ENCODE data around the gene PAGE5. TPM values are rescaled to one million over a fixed set of nuclear protein-coding genes. Genes with fewer than 3 reads are reported as not detected.

PAGE5 gene
- polyA plus RNA-seq, 3 donors, result not detected

DNA sequence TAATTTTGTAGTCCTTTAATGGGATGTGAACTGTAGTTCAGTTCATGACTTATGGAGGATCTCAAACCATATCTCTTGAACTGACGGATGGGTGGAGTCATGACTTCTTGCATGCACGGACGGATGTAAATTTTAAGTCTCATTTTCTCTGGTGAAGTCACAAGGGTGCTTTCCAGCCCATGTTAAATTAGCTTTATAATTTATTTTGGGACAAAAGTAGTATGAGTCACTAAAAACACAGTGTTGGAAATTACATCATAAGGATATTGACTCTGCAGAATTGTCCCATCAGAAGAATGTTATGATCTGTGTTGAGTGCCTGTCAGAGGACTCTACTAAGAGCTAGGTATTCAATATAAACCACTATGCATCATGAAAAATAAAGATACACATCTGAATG, 6.8 kb upstream of the PAGE5 start:
- Histone ChIP-seq H3K4me2 (replicated peaks; ENCODE audit: extremely low read depth, low read length, poor library complexity, severe bottlenecking) (no peak overlapping the region), H3K79me2 (ENCODE audit: insufficient read depth, low read length) (no peaks in the 10 kb centered on the region), H3K4me3 (replicated peaks in 1 of 3; ENCODE audit: low read depth in 2 of 3, low read length in 3 of 3) (no peak overlapping the region), H2AFZ (ENCODE audit: insufficient read depth, low read depth, low read length, poor library complexity, severe bottlenecking) (no peak overlapping the region), H3K9me3 (replicated peaks in 1 of 2; ENCODE audit: control insufficient read depth in 1 of 2, insufficient read depth in 1 of 2, low read length in 2 of 2) (no peaks in the 10 kb centered on the region), H3K27ac (ENCODE audit: low read depth in 1 of 2, low read length in 2 of 2) (no peak overlapping the region), H3K4me1 (ENCODE audit: control insufficient read depth in 1 of 2, insufficient read depth in 2 of 2, low read length in 2 of 2) (no peaks in the 10 kb centered on the region), H3K36me3 (replicated peaks in 1 of 2; ENCODE audit: control insufficient read depth in 1 of 2, insufficient read depth in 2 of 2, low read length in 2 of 2) (no peaks in the 10 kb centered on the region), H3K27me3 (ENCODE audit: control insufficient read depth in 2 of 2, insufficient read depth in 2 of 2, low read length in 2 of 2) (no peaks in the 10 kb centered on the region), H3K9ac (ENCODE audit: insufficient read depth, low read length, poor library complexity, severe bottlenecking) (no peak overlapping the region), H4K20me1 (ENCODE audit: insufficient read depth, low read length) (no peaks in the 10 kb centered on the region)
- H3K4me3 Mint-ChIP-seq, result no peak overlapping the region
- DNase-seq, result no peak
- H3K9me3 Mint-ChIP-seq, result peaks cover 0 to 3% (median 0%) of the 10 kb centered on the region in 7 donors
- TF ChIP-seq, protein P1, sequence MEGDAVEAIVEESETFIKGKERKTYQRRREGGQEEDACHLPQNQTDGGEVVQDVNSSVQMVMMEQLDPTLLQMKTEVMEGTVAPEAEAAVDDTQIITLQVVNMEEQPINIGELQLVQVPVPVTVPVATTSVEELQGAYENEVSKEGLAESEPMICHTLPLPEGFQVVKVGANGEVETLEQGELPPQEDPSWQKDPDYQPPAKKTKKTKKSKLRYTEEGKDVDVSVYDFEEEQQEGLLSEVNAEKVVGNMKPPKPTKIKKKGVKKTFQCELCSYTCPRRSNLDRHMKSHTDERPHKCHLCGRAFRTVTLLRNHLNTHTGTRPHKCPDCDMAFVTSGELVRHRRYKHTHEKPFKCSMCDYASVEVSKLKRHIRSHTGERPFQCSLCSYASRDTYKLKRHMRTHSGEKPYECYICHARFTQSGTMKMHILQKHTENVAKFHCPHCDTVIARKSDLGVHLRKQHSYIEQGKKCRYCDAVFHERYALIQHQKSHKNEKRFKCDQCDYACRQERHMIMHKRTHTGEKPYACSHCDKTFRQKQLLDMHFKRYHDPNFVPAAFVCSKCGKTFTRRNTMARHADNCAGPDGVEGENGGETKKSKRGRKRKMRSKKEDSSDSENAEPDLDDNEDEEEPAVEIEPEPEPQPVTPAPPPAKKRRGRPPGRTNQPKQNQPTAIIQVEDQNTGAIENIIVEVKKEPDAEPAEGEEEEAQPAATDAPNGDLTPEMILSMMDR (IDR thresholded peaks at IDR 0.05), result no peak
- H3K36me3 Mint-ChIP-seq, result no peaks in the 10 kb centered on the region
- H3K4me1 Mint-ChIP-seq, result no peaks in the 10 kb centered on the region
- intact Hi-C loops (cut with micrococcal nuclease), result no loop called here
- H3K27ac Mint-ChIP-seq, result no peak overlapping the region
- no CpG with 5 or more reads among the region's 3 CpGs for WGBS (ENCODE audit: insufficient coverage)
- H3K27me3 Mint-ChIP-seq (ENCODE audit: low read depth in 3 of 3), result peaks cover 0 to 2% (median 0%) of the 10 kb centered on the region in 3 donors

DNA sequence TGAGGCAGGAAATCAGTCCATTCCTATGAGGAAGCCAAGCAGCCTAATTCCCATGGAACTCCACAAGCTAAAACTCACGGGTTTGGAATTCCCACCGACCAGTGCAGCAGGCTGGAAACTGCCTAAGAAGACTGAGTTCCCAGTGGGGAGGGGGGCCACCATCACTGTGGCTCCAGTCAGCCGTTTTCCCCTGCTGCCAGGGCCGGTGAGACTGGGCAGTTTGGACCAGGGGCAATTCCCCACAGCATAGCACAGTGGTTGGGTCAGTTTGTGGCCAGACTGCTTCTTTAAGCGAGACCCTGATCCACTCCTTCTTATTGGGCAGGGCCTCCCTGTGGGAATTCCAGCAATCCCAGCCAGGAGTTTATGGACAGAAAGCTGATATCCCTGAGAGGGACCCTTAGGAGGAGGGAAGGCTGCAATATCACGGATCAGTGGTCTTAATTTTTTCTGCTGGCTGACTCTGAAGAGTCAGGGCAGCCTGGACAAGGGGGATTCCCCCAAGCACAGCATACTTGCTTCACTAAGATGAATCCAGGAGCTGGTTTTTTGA, 20.7 kb downstream of the PAGE5 start:
- Histone ChIP-seq H3K27ac (ENCODE audit: low read depth in 1 of 2, low read length in 2 of 2) (no peak overlapping the region), H3K9me3 (replicated peaks in 1 of 2; ENCODE audit: control insufficient read depth in 1 of 2, insufficient read depth in 1 of 2, low read length in 2 of 2) (peaks cover 4 to 8% of the 10 kb centered on the region in 2 donors), H3K79me2 (ENCODE audit: insufficient read depth, low read length) (no peaks in the 10 kb centered on the region), H2AFZ (ENCODE audit: insufficient read depth, low read depth, low read length, poor library complexity, severe bottlenecking) (no peak overlapping the region), H3K9ac (ENCODE audit: insufficient read depth, low read length, poor library complexity, severe bottlenecking) (no peak overlapping the region), H3K4me3 (replicated peaks in 1 of 3; ENCODE audit: low read depth in 2 of 3, low read length in 3 of 3) (no peak overlapping the region), H3K4me2 (replicated peaks; ENCODE audit: extremely low read depth, low read length, poor library complexity, severe bottlenecking) (no peak overlapping the region), H3K36me3 (replicated peaks in 1 of 2; ENCODE audit: control insufficient read depth in 1 of 2, insufficient read depth in 2 of 2, low read length in 2 of 2) (no peaks in the 10 kb centered on the region), H4K20me1 (ENCODE audit: insufficient read depth, low read length) (no peaks in the 10 kb centered on the region), H3K4me1 (ENCODE audit: control insufficient read depth in 1 of 2, insufficient read depth in 2 of 2, low read length in 2 of 2) (no peaks in the 10 kb centered on the region), H3K27me3 (ENCODE audit: control insufficient read depth in 2 of 2, insufficient read depth in 2 of 2, low read length in 2 of 2) (no peaks in the 10 kb centered on the region)
- Mint-ChIP-seq H3K4me1 (no peaks in the 10 kb centered on the region), H3K27me3 (ENCODE audit: low read depth in 3 of 3) (no peaks in the 10 kb centered on the region), H3K27ac (peak overlapping the region in 1 of 7 donors; percentile 40), H3K36me3 (no peaks in the 10 kb centered on the region), H3K9me3 (peaks cover 0 to 8% (median 5%) of the 10 kb centered on the region in 7 donors), H3K4me3 (no peak overlapping the region)
- WGBS (ENCODE audit: insufficient coverage), result no CpG with 5 or more reads among the region's 6 CpGs
- intact Hi-C loops (cut with micrococcal nuclease), result no loop called here
- no peak for DNase-seq
- TF ChIP-seq, protein P1 (IDR thresholded peaks at IDR 0.05), result no peak
